Measurements from ENCODE around the gene SERHL2. TPM values are rescaled to one million over a fixed set of nuclear protein-coding genes. Genes with fewer than 3 reads are reported as not detected.
A peak's percentile ranks its signal among the peaks of the same experiment; 100 is the strongest.
"Not testable (repeated sequence)": the region's sequence is repeated elsewhere in the genome, so short reads cannot be mapped to it uniquely, and the experiment has no call there.

Gene SERHL2
- total RNA-seq, 1 experiment from 2014 or later = 0.61 TPM

DNA sequence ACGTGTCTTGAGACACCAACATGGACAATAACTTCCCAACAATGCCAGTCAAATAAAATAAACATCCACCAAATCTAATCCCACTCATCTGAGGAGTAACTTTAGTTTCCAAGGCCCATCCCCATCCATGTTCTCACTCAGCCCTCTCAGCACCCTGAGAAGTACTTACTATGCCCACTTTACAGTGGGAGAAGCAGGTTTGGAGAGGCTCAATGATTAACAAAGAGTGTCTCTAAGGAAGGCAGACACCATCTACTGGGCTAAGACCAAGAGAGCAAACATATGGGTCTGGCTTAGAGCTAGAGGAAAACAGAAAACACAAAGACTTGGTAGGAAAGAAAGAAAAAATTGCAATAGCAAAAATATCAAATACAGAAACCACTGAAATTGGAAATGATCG, 49.7 kb downstream of the SERHL2 start:
- H3K27me3 ChIP-seq (replicated peaks; ENCODE audit: control insufficient read depth, insufficient read depth, low read length) = no peaks in the 10 kb centered on the region
- intact Hi-C loops (cut with micrococcal nuclease; ENCODE audit: unreplicated experiment) = no loop called here
- no peaks in the 10 kb centered on the region for H3K4me1 Mint-ChIP-seq (ENCODE audit: low read depth, unreplicated experiment)
- ChIA-PET POLR2A (no interaction called here), CTCF (no interaction called here)
- H3K27ac Mint-ChIP-seq (ENCODE audit: unreplicated experiment) = no peak overlapping the region
- H3K4me3 ChIP-seq (ENCODE audit: low read depth, low read length) = no peak overlapping the region
- TF ChIP-seq, protein P1, sequence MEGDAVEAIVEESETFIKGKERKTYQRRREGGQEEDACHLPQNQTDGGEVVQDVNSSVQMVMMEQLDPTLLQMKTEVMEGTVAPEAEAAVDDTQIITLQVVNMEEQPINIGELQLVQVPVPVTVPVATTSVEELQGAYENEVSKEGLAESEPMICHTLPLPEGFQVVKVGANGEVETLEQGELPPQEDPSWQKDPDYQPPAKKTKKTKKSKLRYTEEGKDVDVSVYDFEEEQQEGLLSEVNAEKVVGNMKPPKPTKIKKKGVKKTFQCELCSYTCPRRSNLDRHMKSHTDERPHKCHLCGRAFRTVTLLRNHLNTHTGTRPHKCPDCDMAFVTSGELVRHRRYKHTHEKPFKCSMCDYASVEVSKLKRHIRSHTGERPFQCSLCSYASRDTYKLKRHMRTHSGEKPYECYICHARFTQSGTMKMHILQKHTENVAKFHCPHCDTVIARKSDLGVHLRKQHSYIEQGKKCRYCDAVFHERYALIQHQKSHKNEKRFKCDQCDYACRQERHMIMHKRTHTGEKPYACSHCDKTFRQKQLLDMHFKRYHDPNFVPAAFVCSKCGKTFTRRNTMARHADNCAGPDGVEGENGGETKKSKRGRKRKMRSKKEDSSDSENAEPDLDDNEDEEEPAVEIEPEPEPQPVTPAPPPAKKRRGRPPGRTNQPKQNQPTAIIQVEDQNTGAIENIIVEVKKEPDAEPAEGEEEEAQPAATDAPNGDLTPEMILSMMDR (IDR thresholded peaks at IDR 0.05; ENCODE audit: insufficient read depth in 1 of 2, low read depth in 1 of 2, low read length in 1 of 2, severe bottlenecking in 1 of 2, unreplicated experiment in 1 of 2) = no peak
- H3K4me1 ChIP-seq = no peaks in the 10 kb centered on the region
- H3K36me3 Mint-ChIP-seq (ENCODE audit: insufficient read depth, unreplicated experiment) = peaks cover 78% of the 10 kb centered on the region
- no peaks in the 10 kb centered on the region for H3K27me3 Mint-ChIP-seq (ENCODE audit: insufficient read depth, unreplicated experiment)
- H3K36me3 ChIP-seq (ENCODE audit: control insufficient read depth, insufficient read depth, low read length) = peaks cover 4% of the 10 kb centered on the region
- H3K9me3 ChIP-seq = no peaks in the 10 kb centered on the region
- H3K9me3 Mint-ChIP-seq (ENCODE audit: unreplicated experiment) = no peaks in the 10 kb centered on the region
- H3K4me3 Mint-ChIP-seq (ENCODE audit: unreplicated experiment) = no peak overlapping the region
- no TSS peak for BruUV-seq (replicated peaks)
- no peak for DNase-seq

DNA sequence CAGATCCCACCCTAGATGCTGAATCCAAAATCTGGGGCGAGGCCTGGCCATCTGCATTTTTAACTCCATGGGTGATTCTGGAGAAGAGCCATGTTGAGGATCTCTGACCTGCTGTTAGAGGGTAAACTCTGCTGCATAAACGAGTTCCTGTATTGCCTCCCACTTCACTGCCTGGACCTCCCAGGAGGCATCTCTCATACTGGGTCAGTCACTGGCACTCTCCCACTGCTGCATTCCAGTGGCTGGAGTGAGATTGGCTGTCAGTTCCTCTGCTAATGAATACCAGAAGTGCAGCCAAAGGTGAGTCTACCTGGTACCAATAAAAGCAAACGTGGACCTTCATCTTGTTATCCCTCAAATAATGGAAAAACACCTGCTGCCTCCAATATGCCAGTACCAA, 50.6 kb downstream of the SERHL2 start:
- DNase-seq = no peak
- no peaks in the 10 kb centered on the region for H3K27me3 Mint-ChIP-seq (ENCODE audit: insufficient read depth, unreplicated experiment)
- peaks cover 2% of the 10 kb centered on the region; the same call in 1 of the 2 replicates for H3K36me3 ChIP-seq (ENCODE audit: control insufficient read depth, insufficient read depth, low read length)
- intact Hi-C loops (cut with micrococcal nuclease; ENCODE audit: unreplicated experiment) = no loop called here
- H3K27me3 ChIP-seq (replicated peaks; ENCODE audit: control insufficient read depth, insufficient read depth, low read length) = no peaks in the 10 kb centered on the region
- BruUV-seq (replicated peaks) = no TSS peak
- H3K4me3 Mint-ChIP-seq (ENCODE audit: unreplicated experiment) = no peak overlapping the region
- no peaks in the 10 kb centered on the region for H3K9me3 Mint-ChIP-seq (ENCODE audit: unreplicated experiment)
- ChIA-PET POLR2A (no interaction called here), CTCF (no interaction called here)
- peak overlapping the region; percentile 53 for H3K27ac Mint-ChIP-seq (ENCODE audit: unreplicated experiment)
- H3K36me3 Mint-ChIP-seq (ENCODE audit: insufficient read depth, unreplicated experiment) = peaks cover 78% of the 10 kb centered on the region
- H3K4me3 ChIP-seq (ENCODE audit: low read depth, low read length) = no peak overlapping the region
- H3K4me1 Mint-ChIP-seq (ENCODE audit: low read depth, unreplicated experiment) = no peaks in the 10 kb centered on the region
- no peaks in the 10 kb centered on the region for H3K9me3 ChIP-seq
- TF ChIP-seq, protein P1 (IDR thresholded peaks at IDR 0.05; ENCODE audit: insufficient read depth in 1 of 2, low read depth in 1 of 2, low read length in 1 of 2, severe bottlenecking in 1 of 2, unreplicated experiment in 1 of 2) = no peak
- H3K4me1 ChIP-seq = no peaks in the 10 kb centered on the region

DNA sequence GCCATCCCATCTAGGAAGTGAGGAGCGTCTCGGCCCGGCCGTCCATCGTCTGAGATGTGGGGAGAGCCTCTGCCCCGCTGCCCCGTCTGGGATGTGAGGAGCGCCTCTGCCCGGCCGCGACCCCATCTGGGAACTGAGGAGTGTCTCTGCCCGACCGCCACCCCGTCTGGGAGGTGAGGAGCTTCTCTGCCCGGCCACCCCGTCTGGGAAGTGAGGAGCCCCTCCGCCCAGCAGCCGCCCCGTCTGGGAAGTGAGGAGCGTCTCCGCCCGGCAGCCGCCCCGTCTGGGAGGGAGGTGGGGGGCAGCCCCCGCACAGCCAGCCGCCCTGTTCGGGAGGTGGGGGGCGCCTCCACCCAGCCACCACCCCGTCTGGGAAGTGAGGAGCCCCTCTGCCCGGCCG, 53.9 kb downstream of the SERHL2 start:
- POLR2A ChIA-PET; H3K27me3 ChIP-seq (replicated peaks; ENCODE audit: control insufficient read depth, insufficient read depth, low read length); DNase-seq; CTCF ChIA-PET; H3K9me3 ChIP-seq; intact Hi-C loops (cut with micrococcal nuclease; ENCODE audit: unreplicated experiment); H3K27ac Mint-ChIP-seq (ENCODE audit: unreplicated experiment); H3K36me3 ChIP-seq (ENCODE audit: control insufficient read depth, insufficient read depth, low read length); H3K4me1 Mint-ChIP-seq (ENCODE audit: low read depth, unreplicated experiment); H3K4me3 Mint-ChIP-seq (ENCODE audit: unreplicated experiment); BruUV-seq (replicated peaks); H3K4me1 ChIP-seq; H3K27me3 Mint-ChIP-seq (ENCODE audit: insufficient read depth, unreplicated experiment); H3K9me3 Mint-ChIP-seq (ENCODE audit: unreplicated experiment); H3K4me3 ChIP-seq (ENCODE audit: low read depth, low read length): not testable (repeated sequence)
- H3K36me3 Mint-ChIP-seq (ENCODE audit: insufficient read depth, unreplicated experiment) = peaks cover 74% of the 10 kb centered on the region
